WERI-Rb-1 (cell line): ENCODE results near the gene SRRM3.
"Not testable (repeated sequence)": the region's sequence is repeated elsewhere in the genome, so short reads cannot be mapped to it uniquely, and the experiment has no call there.

Experiments
- DNase-seq: peaks from one replicate; pipeline ENCODE4 v3.0.0-alpha.2; 2020
- H3K27ac ChIP-seq: fragments of 250-450 bp; sonication (Bioruptor Pico); 2 replicates; pipeline ENCODE4 v1.5.1; 2020; ENCODE audit warnings: mild to moderate bottlenecking, moderate library complexity
- H3K27me3 ChIP-seq: fragments of 250-450 bp; sonication (Bioruptor Pico); 2 replicates; pipeline ENCODE4 v1.5.1; 2021; ENCODE audit warnings: mild to moderate bottlenecking, low read depth, moderate library complexity; ENCODE audit not compliant: insufficient read depth, severe bottlenecking
- H3K36me3 ChIP-seq: fragments of 250-450 bp; sonication (Bioruptor Pico); 2 replicates; pipeline ENCODE4 v1.5.1; 2020; ENCODE audit warnings: mild to moderate bottlenecking, moderate library complexity
- H3K4me3 ChIP-seq: 2 replicates; pipeline ENCODE4 v1.5.1; 2011; ENCODE audit warnings: low read depth, mild to moderate bottlenecking, control low read depth, low read length
- H3K9me3 ChIP-seq: fragments of 250-450 bp; sonication (Bioruptor Pico); 2 replicates; pipeline ENCODE4 v1.5.1; 2021; ENCODE audit warnings: mild to moderate bottlenecking, moderate library complexity; ENCODE audit not compliant: severe bottlenecking
- TF ChIP-seq, protein P1 (sequence below): IDR thresholded peaks from 2 replicates; pipeline ENCODE4 v1.5.1; 2011; ENCODE audit warnings: low read depth, mild to moderate bottlenecking, control low read depth, inconsistent platforms, low read length

SRRM3 gene

DNA sequence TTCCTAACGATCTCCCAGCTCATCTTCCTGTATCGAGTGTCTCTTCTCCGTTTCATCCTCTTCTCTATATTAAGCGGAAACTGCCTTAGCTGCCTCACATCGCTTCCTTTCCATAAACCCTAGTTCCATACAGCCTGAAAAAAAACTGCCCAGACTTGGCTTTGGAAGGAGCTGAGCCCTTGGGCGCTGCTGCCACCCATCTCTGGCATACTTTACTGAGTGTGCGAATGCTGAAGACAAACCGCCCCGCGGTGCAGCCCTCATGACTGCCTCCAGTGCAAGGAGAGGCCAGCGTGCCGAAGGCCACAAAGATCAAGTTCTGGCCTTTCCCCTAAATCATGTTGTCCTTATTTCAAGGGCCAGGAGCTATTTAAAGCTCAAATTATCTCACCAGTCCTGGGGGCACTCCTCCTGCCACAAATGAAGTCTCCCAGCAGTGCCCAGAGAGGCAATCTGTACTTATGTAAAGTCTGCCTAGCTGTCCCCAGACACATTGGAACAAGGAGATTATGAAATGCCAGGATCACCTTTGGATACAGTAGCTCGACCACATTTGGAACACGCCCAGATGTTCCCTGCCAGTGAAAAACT lies 131.9 kb downstream of the SRRM3 start:
- DNase-seq: no peak
- Histone ChIP-seq H3K9me3 (no peaks in the 10 kb centered on the region), H3K36me3 (peaks cover 74% of the 10 kb centered on the region), H3K4me3 (no peak overlapping the region), H3K27ac (no peak overlapping the region), H3K27me3 (no peaks in the 10 kb centered on the region)
- TF ChIP-seq, protein P1, sequence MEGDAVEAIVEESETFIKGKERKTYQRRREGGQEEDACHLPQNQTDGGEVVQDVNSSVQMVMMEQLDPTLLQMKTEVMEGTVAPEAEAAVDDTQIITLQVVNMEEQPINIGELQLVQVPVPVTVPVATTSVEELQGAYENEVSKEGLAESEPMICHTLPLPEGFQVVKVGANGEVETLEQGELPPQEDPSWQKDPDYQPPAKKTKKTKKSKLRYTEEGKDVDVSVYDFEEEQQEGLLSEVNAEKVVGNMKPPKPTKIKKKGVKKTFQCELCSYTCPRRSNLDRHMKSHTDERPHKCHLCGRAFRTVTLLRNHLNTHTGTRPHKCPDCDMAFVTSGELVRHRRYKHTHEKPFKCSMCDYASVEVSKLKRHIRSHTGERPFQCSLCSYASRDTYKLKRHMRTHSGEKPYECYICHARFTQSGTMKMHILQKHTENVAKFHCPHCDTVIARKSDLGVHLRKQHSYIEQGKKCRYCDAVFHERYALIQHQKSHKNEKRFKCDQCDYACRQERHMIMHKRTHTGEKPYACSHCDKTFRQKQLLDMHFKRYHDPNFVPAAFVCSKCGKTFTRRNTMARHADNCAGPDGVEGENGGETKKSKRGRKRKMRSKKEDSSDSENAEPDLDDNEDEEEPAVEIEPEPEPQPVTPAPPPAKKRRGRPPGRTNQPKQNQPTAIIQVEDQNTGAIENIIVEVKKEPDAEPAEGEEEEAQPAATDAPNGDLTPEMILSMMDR: no peak

DNA sequence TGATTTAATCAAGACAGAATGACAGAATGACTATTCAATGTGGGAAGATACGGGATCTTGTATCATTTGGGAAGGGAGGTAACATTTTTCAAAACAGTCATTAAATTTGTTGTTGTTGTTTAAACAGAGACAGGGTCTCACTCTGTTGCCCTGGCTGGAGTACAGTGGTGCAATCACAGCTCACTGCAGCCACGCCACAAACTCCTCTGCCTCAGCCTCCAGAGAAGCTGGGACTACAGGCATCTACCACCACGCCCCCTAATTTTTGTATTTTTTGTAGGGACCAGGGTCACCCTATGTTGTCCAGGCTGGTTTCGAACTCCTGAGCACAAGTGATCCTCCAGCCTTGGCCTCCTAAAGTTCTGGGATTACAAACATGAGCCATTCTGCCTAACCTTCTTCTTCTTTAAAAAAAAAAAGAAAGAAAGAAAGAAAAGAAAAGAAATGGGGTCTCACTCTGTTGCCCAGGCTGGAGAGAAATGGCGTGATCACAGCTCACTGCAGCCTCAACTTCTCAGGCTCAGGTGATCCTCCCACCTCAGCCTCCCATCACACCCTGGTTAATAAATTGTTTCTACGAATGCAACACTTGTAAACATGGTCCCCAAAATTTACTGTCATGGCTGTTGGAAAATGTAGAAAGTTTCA lies 132.7 kb downstream of the SRRM3 start:
- DNase-seq: no peak
- H3K9me3 ChIP-seq: no peaks in the 10 kb centered on the region
- TF ChIP-seq, protein P1: no peak
- H3K4me3 ChIP-seq: no peak overlapping the region
- H3K36me3 ChIP-seq: peaks cover 76% of the 10 kb centered on the region
- H3K27me3 ChIP-seq: no peaks in the 10 kb centered on the region
- H3K27ac ChIP-seq: no peak overlapping the region

DNA sequence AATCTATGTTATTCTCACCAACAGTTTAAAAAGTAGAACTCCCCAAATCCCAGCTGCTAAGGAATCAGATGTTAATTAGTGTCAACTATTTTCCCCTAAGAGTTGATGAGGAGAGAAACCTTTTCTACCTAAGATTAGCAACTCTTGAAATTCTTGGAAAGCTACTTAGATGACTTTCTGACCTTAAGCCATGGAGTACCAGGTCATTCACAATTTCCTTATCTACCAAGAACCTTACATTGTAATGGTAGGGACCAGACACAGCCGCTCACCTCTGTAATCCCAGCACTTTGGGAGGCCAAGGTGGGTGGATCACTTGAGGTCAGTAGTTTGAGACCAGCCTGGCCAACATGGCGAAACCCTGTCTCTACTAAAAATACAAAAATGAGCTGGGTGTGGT lies 133.7 kb downstream of the SRRM3 start:
- DNase-seq, H3K9me3 ChIP-seq: not testable (repeated sequence)
- H3K36me3 ChIP-seq: peaks cover 76% of the 10 kb centered on the region

DNA sequence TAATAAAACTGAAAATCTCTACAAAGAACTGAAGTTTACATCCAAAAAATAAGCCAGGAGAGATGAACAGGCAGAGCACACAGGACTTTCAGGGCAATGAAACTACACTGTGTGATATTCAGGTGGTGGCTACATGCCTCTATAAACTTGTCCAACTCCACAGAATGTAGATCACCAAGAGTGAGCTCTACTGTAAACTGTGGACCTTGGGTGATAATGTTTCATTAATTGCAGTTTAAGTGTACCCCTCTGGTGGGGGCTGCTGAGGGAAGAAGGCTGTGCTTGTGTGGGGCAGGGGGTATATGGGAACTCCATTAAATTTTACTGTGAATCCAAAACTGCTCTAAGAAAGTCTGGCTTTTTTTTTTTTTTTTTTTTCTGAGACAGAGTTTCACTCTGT lies 134.4 kb downstream of the SRRM3 start:
- Histone ChIP-seq H3K27me3 (no peaks in the 10 kb centered on the region), H3K36me3 (peaks cover 76% of the 10 kb centered on the region), H3K9me3 (no peaks in the 10 kb centered on the region), H3K4me3 (no peak overlapping the region), H3K27ac (no peak overlapping the region)
- TF ChIP-seq, protein P1: no peak
- no peak for DNase-seq

More for the DNA sequence above, 133.7 kb downstream of the SRRM3 start:
- not testable (repeated sequence) for H3K27me3 ChIP-seq, H3K4me3 ChIP-seq, H3K27ac ChIP-seq
